ENCODE data around the gene DDAH1.

Gene DDAH1

DNA sequence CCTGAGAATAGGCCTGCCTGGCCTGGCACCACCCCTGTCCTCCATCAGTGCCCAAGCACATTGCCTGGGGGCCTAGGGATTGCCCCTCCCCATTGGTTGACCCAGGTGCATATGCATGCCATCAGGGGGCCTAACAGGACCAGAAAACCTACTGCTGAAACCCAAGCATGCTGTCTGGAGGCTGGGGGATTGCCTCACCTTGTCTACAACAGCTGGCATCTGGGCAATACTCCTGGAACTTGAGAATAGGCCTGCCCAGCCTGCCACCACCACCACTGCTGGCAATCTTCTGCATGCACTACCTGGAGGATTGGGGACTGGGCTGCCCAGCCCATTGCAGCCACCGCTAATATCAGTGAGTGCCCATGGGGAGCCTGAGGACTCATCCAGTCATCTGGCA, 132.4 kb downstream of the DDAH1 start:
- TF ChIP-seq, protein P1, sequence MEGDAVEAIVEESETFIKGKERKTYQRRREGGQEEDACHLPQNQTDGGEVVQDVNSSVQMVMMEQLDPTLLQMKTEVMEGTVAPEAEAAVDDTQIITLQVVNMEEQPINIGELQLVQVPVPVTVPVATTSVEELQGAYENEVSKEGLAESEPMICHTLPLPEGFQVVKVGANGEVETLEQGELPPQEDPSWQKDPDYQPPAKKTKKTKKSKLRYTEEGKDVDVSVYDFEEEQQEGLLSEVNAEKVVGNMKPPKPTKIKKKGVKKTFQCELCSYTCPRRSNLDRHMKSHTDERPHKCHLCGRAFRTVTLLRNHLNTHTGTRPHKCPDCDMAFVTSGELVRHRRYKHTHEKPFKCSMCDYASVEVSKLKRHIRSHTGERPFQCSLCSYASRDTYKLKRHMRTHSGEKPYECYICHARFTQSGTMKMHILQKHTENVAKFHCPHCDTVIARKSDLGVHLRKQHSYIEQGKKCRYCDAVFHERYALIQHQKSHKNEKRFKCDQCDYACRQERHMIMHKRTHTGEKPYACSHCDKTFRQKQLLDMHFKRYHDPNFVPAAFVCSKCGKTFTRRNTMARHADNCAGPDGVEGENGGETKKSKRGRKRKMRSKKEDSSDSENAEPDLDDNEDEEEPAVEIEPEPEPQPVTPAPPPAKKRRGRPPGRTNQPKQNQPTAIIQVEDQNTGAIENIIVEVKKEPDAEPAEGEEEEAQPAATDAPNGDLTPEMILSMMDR (IDR thresholded peaks at IDR 0.05; ENCODE audit: insufficient read depth, missing control alignments), result no peak
- FAIRE-seq (no peak), DNase-seq (ENCODE audit: insufficient read length, low spot score) (no peak)

DNA sequence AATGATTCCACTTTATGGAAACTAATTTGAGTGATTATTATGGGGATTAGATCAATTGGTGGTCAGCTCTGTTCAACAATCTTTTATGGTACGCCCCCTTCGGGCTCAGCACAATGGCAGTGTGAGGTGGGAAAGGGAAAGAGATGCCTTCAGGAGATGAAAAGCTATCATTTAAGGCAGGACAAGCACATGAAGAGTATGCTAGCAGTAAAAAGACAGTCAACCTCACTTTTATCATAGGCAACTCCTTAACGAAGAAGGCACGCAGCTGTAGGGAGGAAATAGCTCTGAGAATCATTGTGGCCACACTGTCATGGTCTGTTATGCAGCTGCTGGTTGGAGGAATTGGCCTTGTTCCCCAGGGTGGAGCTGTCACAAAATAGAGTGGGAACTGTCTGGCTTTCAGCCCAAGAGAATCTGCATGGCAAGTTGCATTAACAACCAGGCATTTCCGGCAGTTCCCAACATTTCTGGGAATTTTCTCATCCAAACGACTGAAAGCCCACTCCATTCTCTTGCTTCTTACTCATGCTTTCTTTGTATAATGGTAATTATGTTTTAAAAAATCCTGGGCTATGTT, 134.2 kb downstream of the DDAH1 start:
- TF ChIP-seq, protein P1 (IDR thresholded peaks at IDR 0.05; ENCODE audit: insufficient read depth, missing control alignments), result no peak
- DNase-seq (ENCODE audit: insufficient read length, low spot score) (no peak), FAIRE-seq (no peak)

GRCh38 chr1:85330214-85330631, 134.7 kb downstream of the DDAH1 start:
- TF ChIP-seq, protein P1 (IDR thresholded peaks at IDR 0.05; ENCODE audit: insufficient read depth, missing control alignments), result no peak
- FAIRE-seq (no peak), DNase-seq (ENCODE audit: insufficient read length, low spot score) (no peak)

DNA sequence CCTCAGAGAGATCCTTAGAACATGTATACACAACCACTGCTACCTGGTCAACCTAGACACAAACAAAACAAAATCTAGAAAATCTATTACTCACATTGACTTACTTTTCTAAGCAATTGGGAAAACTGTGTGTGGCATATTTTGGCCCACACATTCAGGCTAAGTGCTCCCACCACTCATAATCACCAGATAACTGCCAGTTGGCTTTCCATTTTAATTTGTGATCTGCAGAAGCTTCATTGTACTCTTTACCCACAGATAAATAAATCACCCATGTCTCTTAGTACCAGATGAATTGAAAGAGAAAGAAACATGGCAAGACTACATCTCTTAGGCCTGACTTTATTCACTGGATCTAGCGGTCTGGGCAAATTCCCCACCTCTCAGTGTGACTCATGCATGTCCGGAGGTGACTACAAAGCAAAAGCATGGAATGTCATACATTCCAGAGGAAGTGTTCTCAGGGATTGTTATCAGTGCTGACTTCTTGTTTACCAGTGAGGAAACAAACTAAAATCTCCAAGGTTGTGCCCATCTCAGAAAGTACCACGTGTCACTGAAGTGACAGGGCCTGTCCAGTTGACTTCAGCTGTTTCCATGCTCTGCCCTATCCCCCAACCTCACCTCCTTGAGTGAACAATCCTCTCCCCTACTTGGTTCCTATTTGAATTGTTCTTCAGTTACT, 136.1 kb downstream of the DDAH1 start:
- no peak for FAIRE-seq

DNA sequence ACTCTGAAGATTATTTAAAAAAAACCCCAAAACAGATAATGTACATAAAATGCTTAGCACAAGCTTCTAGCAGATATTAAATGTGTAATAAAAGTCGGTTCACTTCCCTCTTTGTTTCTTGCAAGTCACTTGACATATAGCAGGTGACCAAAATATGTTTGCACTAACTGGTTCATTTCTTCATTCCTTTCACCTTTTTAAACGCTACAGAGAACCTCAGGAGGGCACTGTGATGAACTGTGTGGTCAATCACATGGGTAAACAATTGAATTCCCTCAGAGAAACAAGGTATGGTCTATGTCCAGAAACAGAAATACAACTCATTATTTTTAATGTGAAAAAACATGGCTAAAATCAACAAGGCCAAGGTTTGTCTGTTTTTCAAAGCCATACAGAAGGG, 137.2 kb downstream of the DDAH1 start:
- TF ChIP-seq, protein P1 (IDR thresholded peaks at IDR 0.05; ENCODE audit: insufficient read depth, missing control alignments), result no peak
- DNase-seq (ENCODE audit: insufficient read length, low spot score) (no peak), FAIRE-seq (no peak)

More for the DNA sequence above, 136.1 kb downstream of the DDAH1 start:
- TF ChIP-seq, protein P1 (IDR thresholded peaks at IDR 0.05; ENCODE audit: insufficient read depth, missing control alignments), result no peak
- no peak for DNase-seq (ENCODE audit: insufficient read length, low spot score)

- TF ChIP-seq, protein P1 (IDR thresholded peaks at IDR 0.05; ENCODE audit: insufficient read depth, missing control alignments), result no peak
- FAIRE-seq (no peak), DNase-seq (ENCODE audit: insufficient read length, low spot score) (no peak)
Observed at GRCh38 chr1:85326851-85327250, 138.1 kb downstream of the DDAH1 start.

- TF ChIP-seq, protein P1 (IDR thresholded peaks at IDR 0.05; ENCODE audit: insufficient read depth, missing control alignments), result no peak
- FAIRE-seq, result no peak
- no peak for DNase-seq (ENCODE audit: insufficient read length, low spot score)
Observed at GRCh38 chr1:85326336-85326735, 138.6 kb downstream of the DDAH1 start.

All from D721Med (cell line).